Measurements from ENCODE around the gene PDHB.

- TF ChIP-seq CTCF (IDR thresholded peaks at IDR 0.05; ENCODE audit: insufficient read depth, low read depth, low read length), result no peak
- TF ChIP-seq EZH2 (IDR thresholded peaks at IDR 0.05; ENCODE audit: insufficient read depth, low read length), result no peak
These were observed 24.0 kb downstream of the PDHB start for GRCh38 chr3:58409663-58410062.
